ENCODE measurements around the gene SECISBP2.

DNA sequence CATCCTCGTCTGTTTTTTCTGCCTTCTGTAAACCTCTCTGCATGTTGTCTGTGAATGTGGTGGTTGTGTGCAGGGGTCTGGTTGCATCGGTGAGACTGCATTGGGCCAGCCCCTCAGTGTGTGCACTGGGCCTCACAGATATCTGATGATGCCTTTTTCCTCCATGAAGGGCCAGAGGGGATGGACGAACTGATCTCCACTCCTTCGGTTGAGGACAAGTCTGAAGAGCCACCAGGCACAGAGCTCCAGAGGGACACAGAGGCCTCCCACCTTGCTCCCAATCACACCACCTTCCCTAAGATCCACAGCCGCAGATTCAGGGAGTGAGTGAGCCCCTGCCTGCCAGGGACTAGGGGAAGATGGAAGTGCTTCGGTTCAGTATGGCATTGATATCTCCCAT, 31.3 kb downstream of the SECISBP2 start:
- TF ChIP-seq, protein P1, sequence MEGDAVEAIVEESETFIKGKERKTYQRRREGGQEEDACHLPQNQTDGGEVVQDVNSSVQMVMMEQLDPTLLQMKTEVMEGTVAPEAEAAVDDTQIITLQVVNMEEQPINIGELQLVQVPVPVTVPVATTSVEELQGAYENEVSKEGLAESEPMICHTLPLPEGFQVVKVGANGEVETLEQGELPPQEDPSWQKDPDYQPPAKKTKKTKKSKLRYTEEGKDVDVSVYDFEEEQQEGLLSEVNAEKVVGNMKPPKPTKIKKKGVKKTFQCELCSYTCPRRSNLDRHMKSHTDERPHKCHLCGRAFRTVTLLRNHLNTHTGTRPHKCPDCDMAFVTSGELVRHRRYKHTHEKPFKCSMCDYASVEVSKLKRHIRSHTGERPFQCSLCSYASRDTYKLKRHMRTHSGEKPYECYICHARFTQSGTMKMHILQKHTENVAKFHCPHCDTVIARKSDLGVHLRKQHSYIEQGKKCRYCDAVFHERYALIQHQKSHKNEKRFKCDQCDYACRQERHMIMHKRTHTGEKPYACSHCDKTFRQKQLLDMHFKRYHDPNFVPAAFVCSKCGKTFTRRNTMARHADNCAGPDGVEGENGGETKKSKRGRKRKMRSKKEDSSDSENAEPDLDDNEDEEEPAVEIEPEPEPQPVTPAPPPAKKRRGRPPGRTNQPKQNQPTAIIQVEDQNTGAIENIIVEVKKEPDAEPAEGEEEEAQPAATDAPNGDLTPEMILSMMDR (IDR thresholded peaks at IDR 0.05), result no peak
- TF ChIP-seq POLR2AphosphoS5 (IDR thresholded peaks at IDR 0.05), result no peak
- TF ChIP-seq POLR2A (IDR thresholded peaks at IDR 0.05), result no peak
